ENCODE measurements around the gene SPTBN2.

Gene SPTBN2

GRCh38 chr11:66723693-66724092, 5.3 kb downstream of the SPTBN2 start:
- no peak for DNase-seq

- no peak for DNase-seq
Measured at GRCh38 chr11:66722745-66723651, 6.0 kb downstream of the SPTBN2 start.

- DNase-seq, result no peak
Measured at GRCh38 chr11:66721939-66722338, 7.1 kb downstream of the SPTBN2 start.

- no peak for DNase-seq
Measured at GRCh38 chr11:66720899-66721470, 8.0 kb downstream of the SPTBN2 start.

- DNase-seq, result peak; percentile 38
Measured at GRCh38 chr11:66720223-66720898, 8.7 kb downstream of the SPTBN2 start.

- DNase-seq, result no peak
Measured at GRCh38 chr11:66719111-66719872, 9.7 kb downstream of the SPTBN2 start.

GRCh38 chr11:66718320-66718971, 10.6 kb downstream of the SPTBN2 start:
- peak; percentile 47 for DNase-seq

- DNase-seq, result no peak
Measured at GRCh38 chr11:66717925-66718319, 11.1 kb downstream of the SPTBN2 start.

- no peak for DNase-seq
Measured at GRCh38 chr11:66716996-66717395, 12.0 kb downstream of the SPTBN2 start.

GRCh38 chr11:66715346-66716085, 13.5 kb downstream of the SPTBN2 start:
- DNase-seq, result no peak

- DNase-seq, result no peak
Measured at GRCh38 chr11:66713746-66714480, 15.1 kb downstream of the SPTBN2 start.

- DNase-seq, result no peak
Measured at GRCh38 chr11:66710384-66710930, 18.6 kb downstream of the SPTBN2 start.

GRCh38 chr11:66708701-66709100, 20.3 kb downstream of the SPTBN2 start:
- DNase-seq, result no peak

- no peak for DNase-seq
Measured at GRCh38 chr11:66708094-66708493, 20.9 kb downstream of the SPTBN2 start.

GRCh38 chr11:66707486-66707885, 21.5 kb downstream of the SPTBN2 start:
- DNase-seq, result no peak

- DNase-seq, result no peak
Measured at GRCh38 chr11:66706989-66707388, 22.0 kb downstream of the SPTBN2 start.

- DNase-seq, result no peak
Measured at GRCh38 chr11:66705587-66706335, 23.3 kb downstream of the SPTBN2 start.

- no peak for DNase-seq
Measured at GRCh38 chr11:66704659-66705360, 24.2 kb downstream of the SPTBN2 start.
